Naive thymus-derived CD4-positive, alpha-beta T cell (primary cell): ENCODE data around the gene RAVER2. TPM values are rescaled to one million over a fixed set of nuclear protein-coding genes. Genes with fewer than 3 reads are reported as not detected.
"Not testable (repeated sequence)": the region's sequence is repeated elsewhere in the genome, so short reads cannot be mapped to it uniquely, and the experiment has no call there.

Experiments used
- ATAC-seq: fragments of 150-1000 bp; cut with Tn5 transposase; 2 replicates; pipeline ENCODE4 v1.10.0; 2021; ENCODE audit warnings: mild to moderate bottlenecking, moderate library complexity
- CTCF ChIA-PET: fragments of 350-600 bp; sonication (Branson Sonifier 250); formaldehyde crosslinking; loops from one replicate; lab custom pipeline; 2021; ENCODE audit warnings: antibody characterized with exemption; lab: Charles Lee
- POLR2A ChIA-PET: fragments of 350-600 bp; sonication (Branson Sonifier 250); formaldehyde crosslinking; loops from one replicate; lab custom pipeline; 2021; ENCODE audit warnings: antibody characterized with exemption, inconsistent platforms; lab: Charles Lee
- DNase-seq, 9 donors: peaks; one replicate each; pipeline versions ENCODE4 v3.0.0 to v3.0.0-alpha.2; 2020 to 2022; ENCODE audit warnings: mixed read lengths in 1 of 9
- H3K27ac ChIP-seq: one replicate; pipeline ENCODE4 v1.7.0; 2013; ENCODE audit warnings: mild to moderate bottlenecking, low read depth, low read length, moderate library complexity
- H3K27me3 ChIP-seq, 2 donors: one replicate each; pipeline ENCODE4 v1.7.0; 2013; ENCODE audit warnings: low read length in 2 of 2, mild to moderate bottlenecking in 2 of 2, moderate library complexity in 2 of 2; ENCODE audit not compliant: control insufficient read depth in 2 of 2, insufficient read depth in 2 of 2
- H3K36me3 ChIP-seq, 3 experiments: 1 replicate in 2 of 3; 2 replicates in 1 of 3; pipeline ENCODE4 v1.7.0; 2013; ENCODE audit warnings: low read length in 3 of 3, mild to moderate bottlenecking in 3 of 3, moderate library complexity in 1 of 3; ENCODE audit not compliant: insufficient read depth in 3 of 3, control insufficient read depth in 2 of 3
- H3K4me1 ChIP-seq, 2 donors: one replicate each; pipeline ENCODE4 v1.7.0; 2013; ENCODE audit warnings: low read length in 2 of 2, mild to moderate bottlenecking in 2 of 2, moderate library complexity in 1 of 2; ENCODE audit not compliant: control insufficient read depth in 2 of 2, insufficient read depth in 2 of 2
- H3K4me3 ChIP-seq: 2 replicates; pipeline ENCODE4 v1.7.0; 2013; ENCODE audit warnings: mild to moderate bottlenecking, low read length
- H3K9me3 ChIP-seq, 3 experiments: 1 replicate in 2 of 3; 2 replicates in 1 of 3; pipeline ENCODE4 v1.7.0; 2013; ENCODE audit warnings: low read length in 3 of 3; ENCODE audit not compliant: control insufficient read depth in 2 of 3
- H3K27ac Mint-ChIP-seq, 9 donors: one replicate each; pipeline ENCODE4 v1.8.0; 2020 to 2022; ENCODE audit warnings: mixed read lengths in 9 of 9, mild to moderate bottlenecking in 8 of 9, moderate library complexity in 5 of 9, inconsistent platforms in 2 of 9
- H3K27me3 Mint-ChIP-seq, 5 donors: one replicate each; pipeline ENCODE4 v1.8.0; 2021 to 2022; ENCODE audit warnings: mixed read lengths in 5 of 5, mild to moderate bottlenecking in 1 of 5
- H3K36me3 Mint-ChIP-seq, 5 donors: one replicate each; pipeline ENCODE4 v1.8.0; 2020 to 2022; ENCODE audit warnings: mixed read lengths in 5 of 5, mild to moderate bottlenecking in 3 of 5, inconsistent platforms in 1 of 5
- H3K4me1 Mint-ChIP-seq, 7 donors: one replicate each; pipeline ENCODE4 v1.8.0; 2020 to 2022; ENCODE audit warnings: mixed read lengths in 7 of 7, mild to moderate bottlenecking in 3 of 7, inconsistent platforms in 1 of 7
- H3K4me3 Mint-ChIP-seq, 10 donors: one replicate each; pipeline ENCODE4 v1.8.0; 2020 to 2022; ENCODE audit warnings: mild to moderate bottlenecking in 10 of 10, mixed read lengths in 10 of 10, moderate library complexity in 6 of 10, inconsistent platforms in 2 of 10
- H3K9me3 Mint-ChIP-seq, 11 donors: one replicate each; pipeline ENCODE4 v1.8.0; 2020 to 2022; ENCODE audit warnings: mixed read lengths in 11 of 11, mild to moderate bottlenecking in 4 of 11, inconsistent platforms in 1 of 11, moderate library complexity in 1 of 11
- intact Hi-C, 2 donors: fragments of 100-400 bp; cut with micrococcal nuclease; formaldehyde crosslinking; loops; one replicate each; pipeline ENCODE4 v1.15.1; 2023
- polyA plus RNA-seq, 2 donors: library from polyadenylated mRNA; unstranded; fragments of 300-500 nt; fragmentation: Illumina TruSeq; gene quantifications; one replicate each; pipeline ENCODE4 v1.2.3, GENCODE V29; 2021
- total RNA-seq, 6 experiments: library from RNA in 5 of 6; stranded (reverse) in 5 of 6; gene quantifications; 1 replicate in 5 of 6; 2 replicates in 1 of 6; pipeline ENCODE4 v1.2.3 and lab custom pipeline; 2021 to 2026

RAVER2 gene
- total and polyA plus RNA-seq, 7 experiments from 2014 or later, result 0.29 to 1.9 (median 0.93) TPM

GRCh38 chr1:64721576-64722145, 23.2 kb upstream of the RAVER2 start:
- Mint-ChIP-seq H3K27me3 (peaks cover 27 to 41% (median 34%) of the 10 kb centered on the region in 5 donors), H3K4me1 (no peaks in the 10 kb centered on the region), H3K9me3 (peaks cover 0 to 21% (median 8%) of the 10 kb centered on the region in 11 donors), H3K27ac (no peak overlapping the region), H3K4me3 (no peak overlapping the region), H3K36me3 (peaks cover 0 to 7% (median 6%) of the 10 kb centered on the region in 5 donors)
- H3K27me3 ChIP-seq, result no peaks in the 10 kb centered on the region
- DNase-seq (no peak), ATAC-seq (no peak)
- no peak overlapping the region for H3K27ac ChIP-seq
- ChIA-PET POLR2A (no interaction called here), CTCF (no interaction called here)
- H3K36me3 ChIP-seq, result no peaks in the 10 kb centered on the region
- H3K4me1 ChIP-seq, result no peaks in the 10 kb centered on the region
- H3K4me3 ChIP-seq, result no peak overlapping the region
- peaks cover 0 to 4% (median 0%) of the 10 kb centered on the region in 3 experiments for H3K9me3 ChIP-seq
- intact Hi-C loops, result no loop called here

- Histone ChIP-seq H3K9me3 (no peaks in the 10 kb centered on the region), H3K4me3 (no peak overlapping the region), H3K27ac (no peak overlapping the region), H3K4me1 (no peaks in the 10 kb centered on the region), H3K27me3 (no peaks in the 10 kb centered on the region), H3K36me3 (no peaks in the 10 kb centered on the region)
- H3K27me3 Mint-ChIP-seq, result peaks cover 7 to 20% (median 15%) of the 10 kb centered on the region in 5 donors
- DNase-seq (no peak), ATAC-seq (no peak)
- H3K9me3 Mint-ChIP-seq, result peaks cover 0 to 3% (median 0%) of the 10 kb centered on the region in 11 donors
- H3K4me3 Mint-ChIP-seq, result no peak overlapping the region
- H3K4me1 Mint-ChIP-seq, result no peaks in the 10 kb centered on the region
- CTCF ChIA-PET, result interaction anchor here (0.7 kb wide), 1 partner anchor 9 kb away, joined by 3 read pairs; no protein-coding TSS in a partner anchor
- POLR2A ChIA-PET, result interaction anchor here (0.7 kb wide), 1 partner anchor 258 kb away, joined by 3 read pairs; no protein-coding TSS in a partner anchor
- no peak overlapping the region for H3K27ac Mint-ChIP-seq
- no peaks in the 10 kb centered on the region for H3K36me3 Mint-ChIP-seq
- intact Hi-C loops, result no loop called here
These were observed 17.0 kb upstream of the RAVER2 start for GRCh38 chr1:64727861-64728260.

DNA sequence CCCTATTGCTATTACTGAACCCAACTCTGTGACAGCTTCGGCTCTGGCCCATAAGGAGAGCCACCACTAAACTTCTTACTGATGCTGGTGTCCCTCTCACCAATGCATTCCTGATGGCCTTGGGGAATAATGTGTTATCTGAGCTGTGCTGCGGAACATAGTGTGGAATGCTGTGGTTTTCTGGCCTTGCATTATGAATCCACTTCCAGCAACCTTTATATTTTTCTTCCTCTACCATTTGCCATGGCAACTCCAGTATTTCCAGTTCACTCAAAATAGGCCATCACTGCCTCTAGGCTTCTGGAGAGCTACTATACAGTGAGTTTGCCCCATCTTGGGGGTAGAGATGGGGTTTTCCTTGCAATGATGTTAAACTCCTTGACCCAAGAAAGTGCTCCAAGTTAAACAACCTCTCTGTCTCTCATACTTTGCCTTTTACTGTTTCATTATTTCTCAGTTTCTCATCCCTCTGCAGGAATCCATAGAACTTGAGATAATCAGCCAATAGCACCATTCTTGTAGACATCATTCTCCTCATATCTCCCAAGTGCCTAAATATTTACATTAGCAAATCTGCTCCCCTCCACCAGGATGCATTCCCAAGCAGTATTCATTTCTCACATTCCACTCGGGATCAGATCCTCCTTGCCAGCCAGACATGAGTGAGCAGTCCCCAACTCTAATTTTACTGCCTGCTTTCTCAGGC, 11.1 kb upstream of the RAVER2 start:
- no peak for DNase-seq
- Mint-ChIP-seq H3K27ac (no peak overlapping the region), H3K4me3 (no peak overlapping the region), H3K4me1 (no peaks in the 10 kb centered on the region), H3K9me3 (no peaks in the 10 kb centered on the region), H3K27me3 (peaks cover 0 to 15% (median 4%) of the 10 kb centered on the region in 5 donors), H3K36me3 (peaks cover 0 to 3% (median 0%) of the 10 kb centered on the region in 5 donors)
- CTCF ChIA-PET, result no interaction called here
- H3K27me3 ChIP-seq, result no peaks in the 10 kb centered on the region
- POLR2A ChIA-PET, result interaction anchor here (0.6 kb wide), 1 partner anchor 35 kb away, joined by 3 read pairs; no protein-coding TSS in a partner anchor
- intact Hi-C loops, result no loop called here
- no peak overlapping the region for H3K4me3 ChIP-seq
- no peaks in the 10 kb centered on the region for H3K9me3 ChIP-seq
- no peaks in the 10 kb centered on the region for H3K4me1 ChIP-seq
- no peaks in the 10 kb centered on the region for H3K36me3 ChIP-seq
- no peak for ATAC-seq
- no peak overlapping the region for H3K27ac ChIP-seq

DNA sequence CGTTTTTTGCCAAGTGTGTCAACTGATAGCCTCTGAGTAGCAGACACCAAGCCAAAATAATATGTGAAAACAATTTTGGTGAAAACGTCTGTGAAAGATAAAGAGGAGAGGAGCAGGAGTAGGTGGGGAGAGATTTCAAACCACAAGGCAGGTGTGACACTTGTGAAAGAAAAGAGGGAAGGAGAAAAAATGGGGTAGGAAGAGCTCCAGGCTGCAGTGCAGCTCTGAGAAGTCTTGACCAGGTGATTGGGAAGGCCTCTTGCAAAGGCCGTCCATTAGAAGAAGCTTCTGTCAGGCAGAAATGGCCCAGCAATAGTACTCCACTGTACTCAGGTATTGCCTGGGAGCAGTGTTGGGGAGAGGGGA, 10.6 kb upstream of the RAVER2 start:
- Mint-ChIP-seq H3K27me3 (peaks cover 0 to 15% (median 4%) of the 10 kb centered on the region in 5 donors), H3K36me3 (peaks cover 0 to 3% (median 0%) of the 10 kb centered on the region in 5 donors), H3K9me3 (no peaks in the 10 kb centered on the region), H3K27ac (no peak overlapping the region), H3K4me3 (no peak overlapping the region), H3K4me1 (no peaks in the 10 kb centered on the region)
- POLR2A ChIA-PET, result interaction anchor here (0.6 kb wide), 1 partner anchor 35 kb away, joined by 3 read pairs; no protein-coding TSS in a partner anchor
- H3K9me3 ChIP-seq, result no peaks in the 10 kb centered on the region
- CTCF ChIA-PET, result interaction anchor here (0.6 kb wide), 1 partner anchor 262 kb away, joined by 3 read pairs; no protein-coding TSS in a partner anchor
- no peaks in the 10 kb centered on the region for H3K27me3 ChIP-seq
- intact Hi-C loops, result no loop called here
- no peaks in the 10 kb centered on the region for H3K4me1 ChIP-seq
- no peaks in the 10 kb centered on the region for H3K36me3 ChIP-seq
- H3K27ac ChIP-seq, result no peak overlapping the region
- ATAC-seq (no peak), DNase-seq (no peak)
- H3K4me3 ChIP-seq, result no peak overlapping the region

DNA sequence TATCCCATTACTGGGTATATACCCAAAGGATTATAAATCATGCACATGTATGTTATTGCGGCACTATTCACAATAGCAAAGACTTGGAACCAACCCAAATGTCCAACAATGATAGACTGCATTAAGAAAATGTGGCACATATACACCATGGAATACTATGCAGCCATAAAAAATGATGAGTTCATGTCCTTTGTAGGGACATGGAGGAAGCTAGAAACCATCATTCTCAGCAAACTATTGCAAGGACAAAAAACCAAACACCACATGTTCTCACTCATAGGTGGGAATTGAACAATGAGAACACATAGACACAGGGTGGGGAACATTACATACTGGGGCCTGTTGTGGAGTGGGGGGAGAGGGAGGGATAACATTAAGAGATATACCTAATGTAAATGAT, 4.2 kb upstream of the RAVER2 start:
- H3K9me3 Mint-ChIP-seq, CTCF ChIA-PET, ATAC-seq, H3K27me3 ChIP-seq, DNase-seq, H3K4me1 ChIP-seq, POLR2A ChIA-PET, H3K4me3 Mint-ChIP-seq, H3K36me3 ChIP-seq, H3K4me3 ChIP-seq, H3K36me3 Mint-ChIP-seq, H3K27ac ChIP-seq, H3K9me3 ChIP-seq, H3K27ac Mint-ChIP-seq: not testable (repeated sequence)
- Mint-ChIP-seq H3K4me1 (peaks cover 8 to 16% (median 11%) of the 10 kb centered on the region in 7 donors), H3K27me3 (peaks cover 7 to 42% (median 7%) of the 10 kb centered on the region in 5 donors)
- intact Hi-C loops, result loop anchor here (5.0 to 10.0 kb wide), 5 partner anchors 196 to 684 kb away; partner anchors contain the start of genes JAK1 (in 2 of the 2), LEPR (in 1 of the 2) and LEPROT (in 1 of the 2)

- Mint-ChIP-seq H3K9me3 (no peaks in the 10 kb centered on the region), H3K4me3 (peak overlapping the region; percentile 80 to 93 (median 87)), H3K36me3 (no peaks in the 10 kb centered on the region), H3K27me3 (peaks cover 0 to 53% (median 7%) of the 10 kb centered on the region in 5 donors), H3K27ac (peak overlapping the region in 8 of 9 donors; percentile 15 to 87 (median 76)), H3K4me1 (peaks cover 9 to 26% (median 16%) of the 10 kb centered on the region in 7 donors)
- ChIA-PET CTCF (interaction anchor here (1.4 kb wide), 1 partner anchor 79 kb away, joined by 3 read pairs; no protein-coding TSS in a partner anchor), POLR2A (no interaction called here)
- Histone ChIP-seq H3K27ac (no peak overlapping the region), H3K27me3 (no peaks in the 10 kb centered on the region), H3K4me3 (peak overlapping the region; percentile 46), H3K4me1 (peaks cover 5% of the 10 kb centered on the region in 2 donors), H3K9me3 (no peaks in the 10 kb centered on the region), H3K36me3 (no peaks in the 10 kb centered on the region)
- DNase-seq, result no peak
- no peak for ATAC-seq
- intact Hi-C loops, result loop anchor here (1.0 to 10.0 kb wide), 9 partner anchors 80 to 681 kb away; partner anchors contain the start of genes JAK1 (in 2 of the 2), LEPR (in 1 of the 2) and LEPROT (in 1 of the 2)
These were observed 852 bp upstream of the RAVER2 start for GRCh38 chr1:64743954-64744491.
